ENCODE data around the gene TP73.

TP73 gene

DNA sequence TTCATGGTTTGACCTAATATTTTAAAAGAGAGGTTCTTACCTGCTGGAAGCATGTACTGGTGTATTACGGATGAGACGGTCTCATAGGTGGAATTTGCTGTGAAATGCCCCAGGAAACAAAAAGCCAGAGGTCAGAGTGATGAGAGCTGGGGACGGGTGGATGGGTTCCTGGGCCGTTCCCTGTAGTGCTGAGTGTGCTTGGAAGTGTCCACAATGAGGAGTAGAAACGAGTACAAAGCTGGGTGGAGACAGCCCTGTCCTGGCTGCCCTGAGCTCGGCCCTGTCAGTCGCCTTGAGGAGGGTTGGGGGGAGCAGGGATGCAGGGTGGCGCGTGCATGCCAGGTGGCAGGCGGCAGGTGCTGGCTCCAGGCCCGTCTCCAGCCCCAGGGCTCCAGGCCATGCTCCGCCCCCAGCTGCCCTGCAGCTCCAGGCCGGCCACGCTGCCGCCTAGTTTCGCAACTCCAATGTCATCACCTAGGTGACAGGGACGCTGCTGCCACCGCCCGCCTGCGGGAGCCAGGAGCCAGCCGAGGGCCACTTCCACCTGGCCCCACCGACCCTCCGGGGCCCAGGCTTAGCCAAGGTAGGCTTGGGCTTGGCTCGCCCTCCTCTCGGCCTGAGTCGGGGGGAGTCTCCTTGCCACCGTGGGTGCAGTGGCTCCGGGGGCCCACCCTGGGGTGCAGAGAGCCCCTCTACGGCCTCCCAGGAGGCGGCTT, 16.4 kb downstream of the TP73 start:
- no peak for TF ChIP-seq ZNF565 (CRISPR knock-in tag; conservative IDR thresholded peaks at IDR 0.05; ENCODE audit: low read depth)
- TF ChIP-seq ZFP3 (CRISPR knock-in tag; IDR thresholded peaks at IDR 0.05), result no peak
- TF ChIP-seq, protein P1, sequence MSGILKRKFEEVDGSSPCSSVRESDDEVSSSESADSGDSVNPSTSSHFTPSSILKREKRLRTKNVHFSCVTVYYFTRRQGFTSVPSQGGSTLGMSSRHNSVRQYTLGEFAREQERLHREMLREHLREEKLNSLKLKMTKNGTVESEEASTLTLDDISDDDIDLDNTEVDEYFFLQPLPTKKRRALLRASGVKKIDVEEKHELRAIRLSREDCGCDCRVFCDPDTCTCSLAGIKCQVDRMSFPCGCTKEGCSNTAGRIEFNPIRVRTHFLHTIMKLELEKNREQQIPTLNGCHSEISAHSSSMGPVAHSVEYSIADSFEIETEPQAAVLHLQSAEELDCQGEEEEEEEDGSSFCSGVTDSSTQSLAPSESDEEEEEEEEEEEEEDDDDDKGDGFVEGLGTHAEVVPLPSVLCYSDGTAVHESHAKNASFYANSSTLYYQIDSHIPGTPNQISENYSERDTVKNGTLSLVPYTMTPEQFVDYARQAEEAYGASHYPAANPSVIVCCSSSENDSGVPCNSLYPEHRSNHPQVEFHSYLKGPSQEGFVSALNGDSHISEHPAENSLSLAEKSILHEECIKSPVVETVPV (CRISPR knock-in tag; IDR thresholded peaks at IDR 0.05), result no peak
- TF ChIP-seq, protein P2, sequence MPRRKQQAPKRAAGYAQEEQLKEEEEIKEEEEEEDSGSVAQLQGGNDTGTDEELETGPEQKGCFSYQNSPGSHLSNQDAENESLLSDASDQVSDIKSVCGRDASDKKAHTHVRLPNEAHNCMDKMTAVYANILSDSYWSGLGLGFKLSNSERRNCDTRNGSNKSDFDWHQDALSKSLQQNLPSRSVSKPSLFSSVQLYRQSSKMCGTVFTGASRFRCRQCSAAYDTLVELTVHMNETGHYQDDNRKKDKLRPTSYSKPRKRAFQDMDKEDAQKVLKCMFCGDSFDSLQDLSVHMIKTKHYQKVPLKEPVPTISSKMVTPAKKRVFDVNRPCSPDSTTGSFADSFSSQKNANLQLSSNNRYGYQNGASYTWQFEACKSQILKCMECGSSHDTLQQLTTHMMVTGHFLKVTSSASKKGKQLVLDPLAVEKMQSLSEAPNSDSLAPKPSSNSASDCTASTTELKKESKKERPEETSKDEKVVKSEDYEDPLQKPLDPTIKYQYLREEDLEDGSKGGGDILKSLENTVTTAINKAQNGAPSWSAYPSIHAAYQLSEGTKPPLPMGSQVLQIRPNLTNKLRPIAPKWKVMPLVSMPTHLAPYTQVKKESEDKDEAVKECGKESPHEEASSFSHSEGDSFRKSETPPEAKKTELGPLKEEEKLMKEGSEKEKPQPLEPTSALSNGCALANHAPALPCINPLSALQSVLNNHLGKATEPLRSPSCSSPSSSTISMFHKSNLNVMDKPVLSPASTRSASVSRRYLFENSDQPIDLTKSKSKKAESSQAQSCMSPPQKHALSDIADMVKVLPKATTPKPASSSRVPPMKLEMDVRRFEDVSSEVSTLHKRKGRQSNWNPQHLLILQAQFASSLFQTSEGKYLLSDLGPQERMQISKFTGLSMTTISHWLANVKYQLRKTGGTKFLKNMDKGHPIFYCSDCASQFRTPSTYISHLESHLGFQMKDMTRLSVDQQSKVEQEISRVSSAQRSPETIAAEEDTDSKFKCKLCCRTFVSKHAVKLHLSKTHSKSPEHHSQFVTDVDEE (CRISPR knock-in tag; IDR thresholded peaks at IDR 0.05), result no peak
- no peak for TF ChIP-seq CREB5 (CRISPR knock-in tag; IDR thresholded peaks at IDR 0.05; ENCODE audit: low read depth)
- no peak for TF ChIP-seq POU6F1 (CRISPR knock-in tag; IDR thresholded peaks at IDR 0.05; ENCODE audit: borderline replicate concordance, low read depth)
- no peak for TF ChIP-seq ZNF70 (CRISPR knock-in tag; IDR thresholded peaks at IDR 0.05)
- TF ChIP-seq, protein P3, sequence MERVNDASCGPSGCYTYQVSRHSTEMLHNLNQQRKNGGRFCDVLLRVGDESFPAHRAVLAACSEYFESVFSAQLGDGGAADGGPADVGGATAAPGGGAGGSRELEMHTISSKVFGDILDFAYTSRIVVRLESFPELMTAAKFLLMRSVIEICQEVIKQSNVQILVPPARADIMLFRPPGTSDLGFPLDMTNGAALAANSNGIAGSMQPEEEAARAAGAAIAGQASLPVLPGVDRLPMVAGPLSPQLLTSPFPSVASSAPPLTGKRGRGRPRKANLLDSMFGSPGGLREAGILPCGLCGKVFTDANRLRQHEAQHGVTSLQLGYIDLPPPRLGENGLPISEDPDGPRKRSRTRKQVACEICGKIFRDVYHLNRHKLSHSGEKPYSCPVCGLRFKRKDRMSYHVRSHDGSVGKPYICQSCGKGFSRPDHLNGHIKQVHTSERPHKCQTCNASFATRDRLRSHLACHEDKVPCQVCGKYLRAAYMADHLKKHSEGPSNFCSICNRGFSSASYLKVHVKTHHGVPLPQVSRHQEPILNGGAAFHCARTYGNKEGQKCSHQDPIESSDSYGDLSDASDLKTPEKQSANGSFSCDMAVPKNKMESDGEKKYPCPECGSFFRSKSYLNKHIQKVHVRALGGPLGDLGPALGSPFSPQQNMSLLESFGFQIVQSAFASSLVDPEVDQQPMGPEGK (CRISPR knock-in tag; IDR thresholded peaks at IDR 0.05; ENCODE audit: borderline replicate concordance), result no peak
- no peak for TF ChIP-seq ESRRG (CRISPR knock-in tag; IDR thresholded peaks at IDR 0.05)
- no peak for TF ChIP-seq SNAI2 (CRISPR knock-in tag; IDR thresholded peaks at IDR 0.05)
- no peak for TF ChIP-seq ISL1 (CRISPR knock-in tag; IDR thresholded peaks at IDR 0.05)
- TF ChIP-seq PPARA (CRISPR knock-in tag; IDR thresholded peaks at IDR 0.05; ENCODE audit: borderline replicate concordance), result no peak
- no peak for TF ChIP-seq ZC3H10 (CRISPR knock-in tag; IDR thresholded peaks at IDR 0.05)
- TF ChIP-seq CSDC2 (CRISPR knock-in tag; IDR thresholded peaks at IDR 0.05), result no peak
- no peak for TF ChIP-seq ZFP30 (CRISPR knock-in tag; IDR thresholded peaks at IDR 0.05)
- TF ChIP-seq TOX (CRISPR knock-in tag; IDR thresholded peaks at IDR 0.05; ENCODE audit: borderline replicate concordance), result no peak
- TF ChIP-seq ZNF8 (CRISPR knock-in tag; IDR thresholded peaks at IDR 0.05), result no peak
- TF ChIP-seq RARB (CRISPR knock-in tag; IDR thresholded peaks at IDR 0.05), result no peak
- TF ChIP-seq BACH2 (CRISPR knock-in tag; IDR thresholded peaks at IDR 0.05; ENCODE audit: borderline replicate concordance), result no peak
- TF ChIP-seq OSR1 (CRISPR knock-in tag; IDR thresholded peaks at IDR 0.05), result no peak
- no peak; the same call in 2 of the 3 replicates for ATAC-seq

DNA sequence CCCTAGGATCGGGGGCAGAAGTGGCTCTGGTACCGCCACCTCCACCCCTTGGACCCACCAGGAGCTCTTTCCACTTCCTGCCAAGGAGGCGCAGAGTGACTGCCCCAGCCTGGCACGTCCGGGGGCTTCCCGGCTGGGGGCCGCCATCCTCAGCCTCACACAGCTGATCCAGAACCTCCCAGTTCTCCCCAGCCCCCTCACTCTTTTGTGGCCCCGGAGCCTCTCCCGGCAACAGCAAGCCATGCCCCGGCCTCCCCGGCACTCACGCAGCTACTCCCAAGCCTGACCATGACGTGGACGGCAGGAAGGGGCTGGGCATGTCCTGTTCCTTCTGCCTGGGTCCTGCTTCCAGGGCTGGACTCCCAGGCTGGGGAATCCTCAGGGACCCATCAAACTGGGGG, 17.1 kb downstream of the TP73 start:
- ATAC-seq, result no peak
- TF ChIP-seq TOX (CRISPR knock-in tag; IDR thresholded peaks at IDR 0.05; ENCODE audit: borderline replicate concordance) (no peak), CSDC2 (CRISPR knock-in tag; IDR thresholded peaks at IDR 0.05) (no peak), SNAI2 (CRISPR knock-in tag; IDR thresholded peaks at IDR 0.05) (no peak), TCF4 (CRISPR knock-in tag; IDR thresholded peaks at IDR 0.05; ENCODE audit: borderline replicate concordance) (no peak), ZNF565 (CRISPR knock-in tag; conservative IDR thresholded peaks at IDR 0.05; ENCODE audit: low read depth) (no peak), BACH2 (CRISPR knock-in tag; IDR thresholded peaks at IDR 0.05; ENCODE audit: borderline replicate concordance) (no peak), RARB (CRISPR knock-in tag; IDR thresholded peaks at IDR 0.05) (no peak), ESRRG (CRISPR knock-in tag; IDR thresholded peaks at IDR 0.05) (no peak), ZNF8 (CRISPR knock-in tag; IDR thresholded peaks at IDR 0.05) (no peak)
- TF ChIP-seq, protein P3 (CRISPR knock-in tag; IDR thresholded peaks at IDR 0.05; ENCODE audit: borderline replicate concordance), result no peak
- TF ChIP-seq, protein P1 (CRISPR knock-in tag; IDR thresholded peaks at IDR 0.05), result no peak

All from SK-N-SH treated with all-trans-retinoic acid at 6 μM for 48 hours (cell line).